GM12878 (cell line): Measurements from ENCODE around the gene SERPINB13. TPM values are rescaled to one million over a fixed set of nuclear protein-coding genes. Genes with fewer than 3 reads are reported as not detected.

ENCODE experiments used
- ATAC-seq: fragments of 200-7000 bp; cut with Tn5 transposase; 3 replicates; pipeline ENCODE4 v1.9.1; 2020; ENCODE audit warnings: mild to moderate bottlenecking, moderate library complexity
- BruUV-seq: library from RNA; stranded (reverse); fragments of 400-500 nt; replicated peaks from 2 replicates; lab custom pipeline; 2021; lab: Mats Ljungman, UMichigan
- CTCF ChIA-PET: fragments of 300-600 bp; sonication (Branson Sonifier 250); formaldehyde crosslinking; extraction: SDS; loops from one replicate; lab custom pipeline; 2021; ENCODE audit warnings: inconsistent platforms; lab: Yijun Ruan, JAX
- POLR2A ChIA-PET: fragments of 350-600 bp; formaldehyde crosslinking; extraction: SDS; loops from one replicate; lab custom pipeline; 2021; ENCODE audit warnings: inconsistent platforms; lab: Charles Lee
- RAD21 ChIA-PET: fragments of 300-600 bp; sonication (Branson Sonifier 250); formaldehyde crosslinking; loops from one replicate; lab custom pipeline; 2023; ENCODE audit warnings: antibody characterized with exemption; ENCODE audit not compliant: unreplicated experiment; lab: Charles Lee
- SMC1A ChIA-PET: fragments of 300-600 bp; sonication (Branson Sonifier 250); formaldehyde crosslinking; loops from one replicate; lab custom pipeline; 2023; ENCODE audit not compliant: unreplicated experiment, uncharacterized antibody; lab: Charles Lee
- DNase-seq: peaks from one replicate; pipeline ENCODE4 v3.0.0-alpha.2; 2011; ENCODE audit warnings: low read depth, low spot score
- FAIRE-seq: peaks from 3 replicates; lab custom pipeline; 2011; peaks lifted over from hg19 to GRCh38; lab: Jason Lieb, UNC
- H2AFZ ChIP-seq: 2 replicates; pipeline ENCODE4 v1.6.0; 2011; ENCODE audit warnings: low read depth, low read length, control low read depth; ENCODE audit not compliant: control insufficient read depth
- H3K27ac ChIP-seq: 2 replicates; pipeline ENCODE4 v1.5.1; 2011; ENCODE audit warnings: control low read depth; ENCODE audit not compliant: control insufficient read depth, insufficient read depth
- H3K27me3 ChIP-seq, 2 experiments: replicated peaks in 1 of 2; 2 replicates each; pipeline versions ENCODE4 v1.6.0 to v1.6.1; 2011; ENCODE audit warnings: low read length in 1 of 2; ENCODE audit not compliant: control insufficient read depth in 2 of 2, insufficient read depth in 2 of 2
- H3K36me3 ChIP-seq, 2 experiments: 2 replicates each; pipeline ENCODE4 v1.5.1; 2011; ENCODE audit warnings: low read length in 1 of 2; ENCODE audit not compliant: control insufficient read depth in 2 of 2, insufficient read depth in 2 of 2
- H3K4me1 ChIP-seq: 2 replicates; pipeline ENCODE4 v1.6.1; 2011; ENCODE audit warnings: mild to moderate bottlenecking, low read length, moderate library complexity, mixed read lengths; ENCODE audit not compliant: control insufficient read depth, insufficient read depth
- H3K4me2 ChIP-seq: 2 replicates; pipeline ENCODE4 v1.6.0; 2011; ENCODE audit warnings: control low read depth; ENCODE audit not compliant: control insufficient read depth, insufficient read depth
- H3K4me3 ChIP-seq: fragments of 200-600 bp; sonication (generic); 2 replicates; pipeline ENCODE4 v1.5.1; 2016
- H3K79me2 ChIP-seq: 2 replicates; pipeline ENCODE4 v1.6.0; 2011; ENCODE audit warnings: low read length; ENCODE audit not compliant: control insufficient read depth, insufficient read depth
- H3K9ac ChIP-seq: 2 replicates; pipeline ENCODE4 v1.8.0; 2011; ENCODE audit warnings: low read length, control low read depth, mixed read lengths; ENCODE audit not compliant: control insufficient read depth, insufficient read depth
- H3K9me3 ChIP-seq: replicated peaks from 3 replicates; pipeline ENCODE4 v1.5.1; 2011; ENCODE audit warnings: mild to moderate bottlenecking, low read length; ENCODE audit not compliant: control insufficient read depth, insufficient read depth
- H4K20me1 ChIP-seq: 2 replicates; pipeline ENCODE4 v1.6.0; 2011; ENCODE audit not compliant: control insufficient read depth, insufficient read depth
- CEBPB ChIP-seq, 2 experiments: fragments of 150-350 bp in 1 of 2; IDR thresholded peaks; 2 replicates each; pipeline ENCODE4 v1.6.1; 2012 to 2014; ENCODE audit warnings: low read depth in 2 of 2, low read length in 2 of 2, borderline replicate concordance in 1 of 2, inconsistent platforms in 1 of 2
- E2F4 ChIP-seq: IDR thresholded peaks from 2 replicates; pipeline ENCODE4 v1.6.1; 2012; ENCODE audit warnings: low read depth, low read length, improper control_type of control experiment
- HCFC1 ChIP-seq: fragments of 150-350 bp; IDR thresholded peaks from 2 replicates; pipeline ENCODE4 v1.6.1; 2014; ENCODE audit warnings: low read length
- IKZF1 ChIP-seq: fragments of 450-650 bp; conservative IDR thresholded peaks from 2 replicates; pipeline ENCODE4 v1.6.1; 2017; ENCODE audit warnings: antibody characterized with exemption, mild to moderate bottlenecking
- IKZF2 ChIP-seq, 2 experiments: fragments of 450-650 bp; IDR thresholded peaks; 2 replicates each; pipeline ENCODE4 v1.6.1; 2017; ENCODE audit warnings: mild to moderate bottlenecking in 2 of 2, moderate library complexity in 2 of 2
- KLF5 ChIP-seq: fragments of 450-650 bp; IDR thresholded peaks from 2 replicates; pipeline ENCODE4 v1.6.1; 2014; ENCODE audit warnings: mild to moderate bottlenecking; ENCODE audit not compliant: partially characterized antibody
- NBN ChIP-seq: fragments of 450-650 bp; IDR thresholded peaks from 2 replicates; pipeline ENCODE4 v1.6.1; 2016
- NFYB ChIP-seq: IDR thresholded peaks from 2 replicates; pipeline ENCODE4 v1.6.1; 2011; ENCODE audit warnings: low read depth, mild to moderate bottlenecking, low read length, improper control_type of control experiment, moderate library complexity; ENCODE audit not compliant: insufficient read depth
- NR2C2 ChIP-seq: IDR thresholded peaks from 2 replicates; pipeline ENCODE4 v1.6.1; 2011; ENCODE audit warnings: borderline replicate concordance, low read depth; ENCODE audit not compliant: control insufficient read depth, insufficient read length
- RBBP5 ChIP-seq: fragments of 200-600 bp; sonication (generic); conservative IDR thresholded peaks from 2 replicates; pipeline ENCODE4 v1.6.1; 2016
- SMARCA5 ChIP-seq: fragments of 450-650 bp; IDR thresholded peaks from 2 replicates; pipeline ENCODE4 v1.6.1; 2017; ENCODE audit warnings: mild to moderate bottlenecking
- STAT3 ChIP-seq: IDR thresholded peaks from 2 replicates; pipeline ENCODE4 v1.6.1; 2011; ENCODE audit warnings: low read depth, low read length, improper control_type of control experiment
- WGBS: methylation state at CpG from one replicate; pipeline ENCODE4 v1.1.6; 2016; ENCODE audit warnings: low lambda C conversion rate; ENCODE audit not compliant: insufficient replicate concordance, insufficient coverage; ENCODE audit errors: missing lambda C conversion rate; 5-methylcytosine and 5-hydroxymethylcytosine counted together
- in situ Hi-C: fragments of 300-500 bp; cut with MboI; formaldehyde crosslinking; loops from 9 replicates; pipeline ENCODE4 v1.14.3; 2018; ENCODE audit warnings: mixed read lengths
- intact Hi-C: fragments of 100-400 bp; cut with micrococcal nuclease; formaldehyde crosslinking; loops from one replicate; pipeline ENCODE4 v1.14.2; 2022; ENCODE audit not compliant: unreplicated experiment
- polyA plus RNA-seq, 11 experiments: library from polyadenylated mRNA; depleted of rRNA in 4 of 11; unstranded in 6 of 11; stranded (reverse) in 5 of 11; fragments of >200 nt; fragmentation: Nextera tagmentation in 4 of 11; fragmentation: Illumina TruSeq in 1 of 11; extraction: Ambion mirVana in 4 of 11; extraction: Trizol in 1 of 11; gene quantifications; 1 replicate in 1 of 11; 2 replicates in 10 of 11; pipeline versions ENCODE4 v1.2.1 to v1.2.3, GENCODE V29; 2011 to 2016; ENCODE audit warnings: inconsistent platforms in 2 of 11, missing spikeins in 2 of 11, low read depth in 1 of 11
- total RNA-seq, 4 experiments: library from RNA; depleted of rRNA in 3 of 4; stranded (reverse); fragments of >200 nt in 3 of 4; fragmentation: Illumina TruSeq in 1 of 4; extraction: Trizol in 1 of 4; gene quantifications; 2 replicates each; pipeline versions ENCODE4 v1.2.1 to v1.2.3, GENCODE V29; 2013 to 2021
- TF ChIP-seq, protein P1 (sequence below): IDR thresholded peaks from 2 replicates; pipeline ENCODE4 v1.6.1; 2011; ENCODE audit warnings: low read depth, low read length, improper control_type of control experiment, borderline replicate concordance
- TF ChIP-seq, protein P2 (sequence below): fragments of 450-650 bp; IDR thresholded peaks from 2 replicates; pipeline ENCODE4 v1.6.1; 2017; ENCODE audit warnings: mild to moderate bottlenecking, moderate library complexity
- TF ChIP-seq, protein P3 (sequence below): fragments of 450-650 bp; IDR thresholded peaks from 2 replicates; pipeline ENCODE4 v1.6.1; 2017; ENCODE audit warnings: mild to moderate bottlenecking, low read depth, inconsistent platforms; ENCODE audit not compliant: poor library complexity, severe bottlenecking

The SERPINB13 gene
- total and polyA plus RNA-seq, 10 of the 15 experiments (the other 5 are each of a cell fraction or from before 2014, with no cell fraction given), result not detected

DNA sequence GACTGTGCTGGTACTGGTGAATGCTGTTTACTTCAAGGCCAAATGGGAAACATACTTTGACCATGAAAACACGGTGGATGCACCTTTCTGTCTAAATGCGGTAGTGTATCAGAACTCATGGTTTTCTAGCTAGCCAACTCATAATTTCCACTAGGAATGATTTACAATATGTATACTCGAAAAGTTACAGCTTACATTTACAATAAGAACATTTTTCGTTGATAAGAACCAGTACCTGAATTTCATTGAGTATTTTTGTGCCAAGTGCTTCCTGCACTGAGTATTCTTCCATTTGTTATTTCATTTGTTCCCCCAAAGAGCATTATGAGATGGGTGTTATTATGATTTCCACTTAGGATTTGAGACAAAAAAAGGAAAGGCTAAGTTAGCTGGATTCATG lies 23.1 kb upstream of the SERPINB13 start:
- H2AFZ ChIP-seq, result no peak overlapping the region
- no peak for TF ChIP-seq STAT3
- no peak for TF ChIP-seq E2F4
- no peak for TF ChIP-seq SMARCA5
- TF ChIP-seq, protein P1, sequence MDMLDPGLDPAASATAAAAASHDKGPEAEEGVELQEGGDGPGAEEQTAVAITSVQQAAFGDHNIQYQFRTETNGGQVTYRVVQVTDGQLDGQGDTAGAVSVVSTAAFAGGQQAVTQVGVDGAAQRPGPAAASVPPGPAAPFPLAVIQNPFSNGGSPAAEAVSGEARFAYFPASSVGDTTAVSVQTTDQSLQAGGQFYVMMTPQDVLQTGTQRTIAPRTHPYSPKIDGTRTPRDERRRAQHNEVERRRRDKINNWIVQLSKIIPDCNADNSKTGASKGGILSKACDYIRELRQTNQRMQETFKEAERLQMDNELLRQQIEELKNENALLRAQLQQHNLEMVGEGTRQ, result no peak
- TF ChIP-seq HCFC1, result no peak
- no peak for TF ChIP-seq IKZF2 (IDR thresholded peaks at IDR 0.05)
- TF ChIP-seq KLF5, result no peak
- TF ChIP-seq NR2C2, result no peak
- TF ChIP-seq NBN, result no peak
- TF ChIP-seq NFYB, result no peak
- TF ChIP-seq RBBP5, result no peak
- no peak for TF ChIP-seq CEBPB (IDR thresholded peaks at IDR 0.05; ENCODE audit: borderline replicate concordance in 1 of 2, low read depth in 2 of 2, low read length in 2 of 2)
- TF ChIP-seq, protein P2, sequence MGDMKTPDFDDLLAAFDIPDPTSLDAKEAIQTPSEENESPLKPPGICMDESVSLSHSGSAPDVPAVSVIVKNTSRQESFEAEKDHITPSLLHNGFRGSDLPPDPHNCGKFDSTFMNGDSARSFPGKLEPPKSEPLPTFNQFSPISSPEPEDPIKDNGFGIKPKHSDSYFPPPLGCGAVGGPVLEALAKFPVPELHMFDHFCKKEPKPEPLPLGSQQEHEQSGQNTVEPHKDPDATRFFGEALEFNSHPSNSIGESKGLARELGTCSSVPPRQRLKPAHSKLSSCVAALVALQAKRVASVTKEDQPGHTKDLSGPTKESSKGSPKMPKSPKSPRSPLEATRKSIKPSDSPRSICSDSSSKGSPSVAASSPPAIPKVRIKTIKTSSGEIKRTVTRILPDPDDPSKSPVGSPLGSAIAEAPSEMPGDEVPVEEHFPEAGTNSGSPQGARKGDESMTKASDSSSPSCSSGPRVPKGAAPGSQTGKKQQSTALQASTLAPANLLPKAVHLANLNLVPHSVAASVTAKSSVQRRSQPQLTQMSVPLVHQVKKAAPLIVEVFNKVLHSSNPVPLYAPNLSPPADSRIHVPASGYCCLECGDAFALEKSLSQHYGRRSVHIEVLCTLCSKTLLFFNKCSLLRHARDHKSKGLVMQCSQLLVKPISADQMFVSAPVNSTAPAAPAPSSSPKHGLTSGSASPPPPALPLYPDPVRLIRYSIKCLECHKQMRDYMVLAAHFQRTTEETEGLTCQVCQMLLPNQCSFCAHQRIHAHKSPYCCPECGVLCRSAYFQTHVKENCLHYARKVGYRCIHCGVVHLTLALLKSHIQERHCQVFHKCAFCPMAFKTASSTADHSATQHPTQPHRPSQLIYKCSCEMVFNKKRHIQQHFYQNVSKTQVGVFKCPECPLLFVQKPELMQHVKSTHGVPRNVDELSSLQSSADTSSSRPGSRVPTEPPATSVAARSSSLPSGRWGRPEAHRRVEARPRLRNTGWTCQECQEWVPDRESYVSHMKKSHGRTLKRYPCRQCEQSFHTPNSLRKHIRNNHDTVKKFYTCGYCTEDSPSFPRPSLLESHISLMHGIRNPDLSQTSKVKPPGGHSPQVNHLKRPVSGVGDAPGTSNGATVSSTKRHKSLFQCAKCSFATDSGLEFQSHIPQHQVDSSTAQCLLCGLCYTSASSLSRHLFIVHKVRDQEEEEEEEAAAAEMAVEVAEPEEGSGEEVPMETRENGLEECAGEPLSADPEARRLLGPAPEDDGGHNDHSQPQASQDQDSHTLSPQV, result no peak
- TF ChIP-seq, protein P3, sequence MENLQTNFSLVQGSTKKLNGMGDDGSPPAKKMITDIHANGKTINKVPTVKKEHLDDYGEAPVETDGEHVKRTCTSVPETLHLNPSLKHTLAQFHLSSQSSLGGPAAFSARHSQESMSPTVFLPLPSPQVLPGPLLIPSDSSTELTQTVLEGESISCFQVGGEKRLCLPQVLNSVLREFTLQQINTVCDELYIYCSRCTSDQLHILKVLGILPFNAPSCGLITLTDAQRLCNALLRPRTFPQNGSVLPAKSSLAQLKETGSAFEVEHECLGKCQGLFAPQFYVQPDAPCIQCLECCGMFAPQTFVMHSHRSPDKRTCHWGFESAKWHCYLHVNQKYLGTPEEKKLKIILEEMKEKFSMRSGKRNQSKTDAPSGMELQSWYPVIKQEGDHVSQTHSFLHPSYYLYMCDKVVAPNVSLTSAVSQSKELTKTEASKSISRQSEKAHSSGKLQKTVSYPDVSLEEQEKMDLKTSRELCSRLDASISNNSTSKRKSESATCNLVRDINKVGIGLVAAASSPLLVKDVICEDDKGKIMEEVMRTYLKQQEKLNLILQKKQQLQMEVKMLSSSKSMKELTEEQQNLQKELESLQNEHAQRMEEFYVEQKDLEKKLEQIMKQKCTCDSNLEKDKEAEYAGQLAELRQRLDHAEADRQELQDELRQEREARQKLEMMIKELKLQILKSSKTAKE, result no peak
- TF ChIP-seq IKZF1, result no peak
- peaks cover 0 to 5% of the 10 kb centered on the region in 2 experiments; a peak in 2 of 4 replicates for H3K27me3 ChIP-seq
- BruUV-seq, result no TSS peak
- CTCF ChIA-PET, result interaction anchor here (2.9 to 5.7 kb wide), 2 partner anchors 14 to 45 kb away, joined by 15 to 26 read pairs; no protein-coding TSS in a partner anchor
- peaks cover 10% of the 10 kb centered on the region for H3K4me1 ChIP-seq
- 25% methylated on average over 4 of the region's 4 CpGs for WGBS
- no peaks in the 10 kb centered on the region for H4K20me1 ChIP-seq
- H3K4me2 ChIP-seq, result no peak overlapping the region
- no peaks in the 10 kb centered on the region for H3K36me3 ChIP-seq
- H3K9me3 ChIP-seq, result no peaks in the 10 kb centered on the region
- H3K27ac ChIP-seq, result no peak overlapping the region
- no peak overlapping the region for H3K4me3 ChIP-seq
- in situ Hi-C loops (no loop called here), intact Hi-C loops (no loop called here)
- SMC1A ChIA-PET, result interaction anchor here (0.5 to 2.6 kb wide), 3 partner anchors 14 to 240 kb away, joined by 3 to 8 read pairs (median 3); no protein-coding TSS in a partner anchor
- no peaks in the 10 kb centered on the region for H3K79me2 ChIP-seq
- no peak overlapping the region for H3K9ac ChIP-seq
- RAD21 ChIA-PET, result interaction anchor here (0.9 to 1.7 kb wide), 2 partner anchors 14 to 45 kb away, joined by 4 to 5 read pairs; no protein-coding TSS in a partner anchor
- DNase-seq, result no peak
- FAIRE-seq, result no peak
- no peak for ATAC-seq
- POLR2A ChIA-PET, result no interaction called here
